H1 (cell line): ENCODE measurements around the gene MAP3K3. TPM values are rescaled to one million over a fixed set of nuclear protein-coding genes. Genes with fewer than 3 reads are reported as not detected.

Experiments
- CTCF ChIA-PET: fragments of 300-600 bp; sonication (Branson Sonifier 250); formaldehyde crosslinking; loops from one replicate; lab custom pipeline; 2021; ENCODE audit not compliant: partially characterized antibody; lab: Charles Lee
- POLR2A ChIA-PET: fragments of 300-600 bp; sonication (Branson Sonifier 250); formaldehyde crosslinking; loops from one replicate; lab custom pipeline; 2021; ENCODE audit warnings: inconsistent platforms; ENCODE audit not compliant: partially characterized antibody; lab: Charles Lee
- DNase-seq, 2 experiments: peaks; one replicate each; pipeline versions ENCODE4 v3.0.0 to v3.0.0-alpha.2; 2010 to 2022; ENCODE audit warnings: low spot score in 2 of 2, low read depth in 1 of 2, mixed read lengths in 1 of 2
- FAIRE-seq: peaks from 2 replicates; lab custom pipeline; 2011; peaks lifted over from hg19 to GRCh38; lab: Jason Lieb, UNC
- H2AFZ ChIP-seq: 2 replicates; pipeline ENCODE4 v1.8.1; 2012; ENCODE audit warnings: low read length, inconsistent platforms
- H2AK5ac ChIP-seq: 2 replicates; pipeline ENCODE4 v1.6.1; 2013; ENCODE audit warnings: low read depth, low read length
- H2BK120ac ChIP-seq: replicated peaks from 2 replicates; pipeline ENCODE3; 2013; ENCODE audit warnings: low read depth, low read length, inconsistent platforms
- H2BK12ac ChIP-seq: 2 replicates; pipeline ENCODE4 v1.6.1; 2013; ENCODE audit warnings: low read depth, low read length
- H2BK15ac ChIP-seq: 2 replicates; pipeline ENCODE4 v1.6.1; 2013; ENCODE audit warnings: low read length
- H2BK20ac ChIP-seq: 2 replicates; pipeline ENCODE4 v1.6.1; 2013; ENCODE audit warnings: low read length
- H2BK5ac ChIP-seq: 2 replicates; pipeline ENCODE4 v1.6.1; 2013; ENCODE audit warnings: low read depth, low read length
- H3K14ac ChIP-seq: 2 replicates; pipeline ENCODE4 v1.6.1; 2013; ENCODE audit warnings: inconsistent platforms; ENCODE audit not compliant: insufficient read length
- H3K18ac ChIP-seq: 2 replicates; pipeline ENCODE4 v1.6.1; 2013; ENCODE audit warnings: low read length; ENCODE audit errors: extremely low read depth
- H3K23ac ChIP-seq: 2 replicates; pipeline ENCODE4 v1.6.1; 2013; ENCODE audit warnings: inconsistent platforms; ENCODE audit not compliant: insufficient read length
- H3K23me2 ChIP-seq: 2 replicates; pipeline ENCODE4 v1.6.1; 2013; ENCODE audit warnings: low read depth, low read length
- H3K27ac ChIP-seq: 2 replicates; pipeline ENCODE4 v1.6.1; 2011; ENCODE audit warnings: low read depth, low read length, inconsistent platforms
- H3K27me3 ChIP-seq, 4 experiments: replicated peaks in 1 of 4; 1 replicate in 1 of 4; 2 replicates in 3 of 4; pipeline versions ENCODE4 v1.6.1 to v1.8.1; 2011 to 2013; ENCODE audit warnings: low read length in 3 of 4, mild to moderate bottlenecking in 3 of 4, inconsistent platforms in 2 of 4, mixed read lengths in 2 of 4, moderate library complexity in 1 of 4; ENCODE audit not compliant: control insufficient read depth in 3 of 4, insufficient read depth in 3 of 4; ENCODE audit errors: extremely low read depth in 1 of 4
- H3K36me3 ChIP-seq, 4 experiments: 2 replicates each; pipeline versions ENCODE4 v1.6.1 to v1.8.1; 2011 to 2013; ENCODE audit warnings: mild to moderate bottlenecking in 4 of 4, low read length in 3 of 4, moderate library complexity in 2 of 4, control low read depth in 1 of 4, inconsistent platforms in 1 of 4; ENCODE audit not compliant: insufficient read depth in 4 of 4, control insufficient read depth in 2 of 4
- H3K4ac ChIP-seq: replicated peaks from 2 replicates; pipeline ENCODE3; 2013; ENCODE audit warnings: low read length, low read depth, mixed read lengths, inconsistent platforms; ENCODE audit not compliant: insufficient read length
- H3K4me1 ChIP-seq, 4 experiments: replicated peaks in 1 of 4; 1 replicate in 1 of 4; 2 replicates in 3 of 4; pipeline versions ENCODE4 v1.6.1 to v1.8.1; 2011 to 2013; ENCODE audit warnings: low read length in 3 of 4, inconsistent platforms in 2 of 4, mixed read lengths in 1 of 4; ENCODE audit not compliant: insufficient read depth in 4 of 4, control insufficient read depth in 3 of 4
- H3K4me2 ChIP-seq, 2 experiments: 2 replicates each; pipeline versions ENCODE4 v1.6.1 to v1.8.1; 2011 to 2013; ENCODE audit warnings: low read depth in 2 of 2, low read length in 2 of 2, control low read depth in 1 of 2, inconsistent platforms in 1 of 2, mild to moderate bottlenecking in 1 of 2; ENCODE audit not compliant: insufficient read depth in 1 of 2
- H3K4me3 ChIP-seq, 4 experiments: fragments of 200-600, 300-600 bp in 1 of 4; sonication (generic), shearing (Covaris generic), sonication (Bioruptor Twin) in 1 of 4; 2 replicates each; pipeline versions ENCODE4 v1.5.1 to v1.8.1; 2011 to 2016; ENCODE audit warnings: low read length in 4 of 4, low read depth in 3 of 4, control low read depth in 2 of 4, inconsistent platforms in 2 of 4, mild to moderate bottlenecking in 2 of 4, mixed read lengths in 1 of 4, moderate library complexity in 1 of 4; ENCODE audit not compliant: insufficient read depth in 2 of 4; ENCODE audit errors: extremely low read depth in 1 of 4
- H3K56ac ChIP-seq: replicated peaks from 2 replicates; pipeline ENCODE3; 2013; ENCODE audit warnings: low read depth, mild to moderate bottlenecking, mixed read lengths, low read length, inconsistent platforms; ENCODE audit not compliant: insufficient read length
- H3K79me1 ChIP-seq: 2 replicates; pipeline ENCODE4 v1.6.1; 2013; ENCODE audit warnings: low read depth, low read length, control low read depth
- H3K79me2 ChIP-seq, 2 experiments: 2 replicates each; pipeline versions ENCODE4 v1.6.1 to v1.8.1; 2012 to 2013; ENCODE audit warnings: low read length in 2 of 2, mild to moderate bottlenecking in 2 of 2, inconsistent platforms in 1 of 2; ENCODE audit not compliant: insufficient read depth in 2 of 2, control insufficient read depth in 1 of 2
- H3K9ac ChIP-seq, 4 experiments: replicated peaks in 1 of 4; 1 replicate in 1 of 4; 2 replicates in 3 of 4; pipeline versions ENCODE4 v1.6.1 to v1.8.1; 2011 to 2013; ENCODE audit warnings: low read depth in 3 of 4, low read length in 3 of 4, control low read depth in 2 of 4, mild to moderate bottlenecking in 2 of 4, moderate library complexity in 2 of 4, inconsistent platforms in 1 of 4; ENCODE audit errors: extremely low read depth in 1 of 4
- H3K9me3 ChIP-seq, 2 experiments: 2 replicates each; pipeline versions ENCODE4 v1.6.1 to v1.8.1; 2012 to 2013; ENCODE audit warnings: mild to moderate bottlenecking in 2 of 2, moderate library complexity in 2 of 2, control low read depth in 1 of 2, inconsistent platforms in 1 of 2, low read depth in 1 of 2, low read length in 1 of 2, mixed read lengths in 1 of 2; ENCODE audit not compliant: insufficient read depth in 2 of 2
- H4K20me1 ChIP-seq, 2 experiments: replicated peaks in 1 of 2; 2 replicates each; pipeline versions ENCODE3 to v1.8.1; 2011 to 2013; ENCODE audit warnings: inconsistent platforms in 2 of 2, low read length in 2 of 2, mild to moderate bottlenecking in 1 of 2; ENCODE audit not compliant: insufficient read depth in 2 of 2, control insufficient read depth in 1 of 2
- H4K5ac ChIP-seq: 2 replicates; pipeline ENCODE4 v1.6.1; 2013; ENCODE audit warnings: low read length, low read depth, mixed read lengths, inconsistent platforms; ENCODE audit not compliant: insufficient read length
- H4K8ac ChIP-seq: 2 replicates; pipeline ENCODE4 v1.8.0; 2013; ENCODE audit warnings: mild to moderate bottlenecking, moderate library complexity, low read length, inconsistent platforms; ENCODE audit not compliant: insufficient read depth; ENCODE audit errors: extremely low read depth
- H4K91ac ChIP-seq: replicated peaks from 2 replicates; pipeline ENCODE3; 2013; ENCODE audit warnings: low read length, mixed read lengths, inconsistent platforms; ENCODE audit not compliant: insufficient read length
- BCL11A ChIP-seq, 2 experiments: IDR thresholded peaks; one replicate each; pipeline ENCODE4 v1.6.1; 2011; ENCODE audit warnings: low read depth in 2 of 2, low read length in 2 of 2, mild to moderate bottlenecking in 2 of 2
- CHD1 ChIP-seq: IDR thresholded peaks from 2 replicates; pipeline ENCODE4 v1.6.1; 2012; ENCODE audit warnings: low read depth, low read length, improper control_type of control experiment
- NANOG ChIP-seq: IDR thresholded peaks from 2 replicates; pipeline ENCODE4 v1.6.1; 2011; ENCODE audit warnings: low read length, low read depth, mild to moderate bottlenecking, inconsistent platforms; ENCODE audit not compliant: insufficient read depth, poor library complexity, severe bottlenecking
- USF2 ChIP-seq: IDR thresholded peaks from 2 replicates; pipeline ENCODE4 v1.6.1; 2011; ENCODE audit warnings: low read length, improper control_type of control experiment
- WGBS, 2 experiments: shearing (Covaris generic) in 1 of 2; methylation state at CpG; one replicate each; pipeline versions ENCODE4 v1.1.6 to v1.1.7; 2013 to 2015; ENCODE audit warnings: low lambda C conversion rate in 2 of 2, mixed read lengths in 2 of 2, inconsistent platforms in 1 of 2, low coverage in 1 of 2, missing lambda C conversion rate in 1 of 2; ENCODE audit not compliant: insufficient replicate concordance in 2 of 2, insufficient coverage in 1 of 2, insufficient read length in 1 of 2; ENCODE audit errors: extremely low coverage in 1 of 2, missing lambda C conversion rate in 1 of 2; 5-methylcytosine and 5-hydroxymethylcytosine counted together
- polyA plus RNA-seq, 7 experiments: library from polyadenylated mRNA; depleted of rRNA in 3 of 7; stranded (reverse) in 5 of 7; unstranded in 2 of 7; fragments of >200 nt in 5 of 7; fragments of 200-250 nt in 2 of 7; gene quantifications; 1 replicate in 5 of 7; 2 replicates in 1 of 7; 4 replicates in 1 of 7; pipeline versions ENCODE4 v1.2.1 to v1.2.3, GENCODE V29; 2011 to 2013; ENCODE audit warnings: missing spikeins in 2 of 7, mixed read lengths in 2 of 7
- total RNA-seq: library from RNA; stranded (reverse); fragmentation: NEBNext Ultra II Directional; extraction: Animal tissue kit (Norgen Biotek cat#: 25700); gene quantifications from 2 replicates; pipeline ENCODE4 v1.2.1, GENCODE V29; 2021

MAP3K3 gene
- total and polyA plus RNA-seq, 2 of the 8 experiments (the other 6 are each of a cell fraction or from before 2014, with no cell fraction given), result 10.3 to 21.0 TPM

GRCh38 chr17:63698381-63698885 is 76.2 kb downstream of the MAP3K3 start:
- Histone ChIP-seq H3K79me1 (no peaks in the 10 kb centered on the region), H2BK20ac (no peak overlapping the region), H3K18ac (0 out of 2 replicates have a peak overlapping the region, but pooled peaks have one; percentile 15), H2AFZ (no peak overlapping the region), H4K8ac (peak overlapping the region; percentile 54; the same call in 1 of the 2 replicates), H3K23me2 (peaks cover 16% of the 10 kb centered on the region; the same call in 1 of the 2 replicates), H3K27me3 (peaks cover 0 to 5% (median 0%) of the 10 kb centered on the region in 4 experiments; a peak in 3 of 7 replicates), H4K20me1 (peaks cover 6 to 8% of the 10 kb centered on the region in 2 experiments), H3K9ac (no peak overlapping the region), H3K9me3 (no peaks in the 10 kb centered on the region), H2AK5ac (no peak overlapping the region; the same call in 1 of the 2 replicates), H3K23ac (no peak overlapping the region), H2BK120ac (no peak overlapping the region), H3K79me2 (no peaks in the 10 kb centered on the region; a peak in 1 of 4 replicates), H3K4me3 (peak overlapping the region; percentile 57 to 83 (median 64)), H3K4me2 (peak overlapping the region; percentile 76 to 84), H3K56ac (no peak overlapping the region), H3K4ac (no peak overlapping the region), H3K14ac (no peak overlapping the region), H4K5ac (no peak overlapping the region), H2BK15ac (peak overlapping the region; percentile 31; the same call in 1 of the 2 replicates), H2BK12ac (peak overlapping the region; percentile 84; the same call in 1 of the 2 replicates), H2BK5ac (peak overlapping the region; percentile 85; the same call in 1 of the 2 replicates), H3K27ac (no peak overlapping the region), H3K36me3 (peaks cover 0 to 12% (median 0%) of the 10 kb centered on the region in 4 experiments; a peak in 1 of 8 replicates), H4K91ac (peak overlapping the region; percentile 31), H3K4me1 (peaks cover 3 to 25% (median 18%) of the 10 kb centered on the region in 4 experiments; a peak in 6 of 7 replicates)
- DNase-seq (peak in 1 of 2 experiments; percentile 57), FAIRE-seq (no peak)
- ChIA-PET CTCF (interaction anchor here (0.5 to 7.3 kb wide), 25 partner anchors 9 to 802 kb away, joined by 3 to 65 read pairs (median 4); partner anchors contain the start of genes CCDC47 and DDX42), POLR2A (interaction anchor here (0.8 to 3.2 kb wide), 11 partner anchors 9 to 287 kb away, joined by 3 to 21 read pairs (median 3); partner anchors contain the start of genes DDX42 and MAP3K3)
- WGBS, 2 experiments, result 68% methylated on average over 20 of the region's 24 CpGs; no CpG with 5 or more reads in 1 of the 2 experiments
- TF ChIP-seq BCL11A (IDR thresholded peaks at IDR 0.05; ENCODE audit: low read depth in 2 of 2, low read length in 2 of 2) (no peak), CHD1 (no peak), NANOG (no peak), USF2 (no peak)
